CD4-positive, alpha-beta T cell (primary cell): ENCODE data around the gene CIP2A. TPM values are rescaled to one million over a fixed set of nuclear protein-coding genes. Genes with fewer than 3 reads are reported as not detected.

Experiments used
- ATAC-seq: fragments of 200-7000 bp; cut with Tn5 transposase; one replicate; pipeline ENCODE4 v1.10.0; 2022; ENCODE audit warnings: mild to moderate bottlenecking; ENCODE audit not compliant: poor library complexity
- CTCF ChIA-PET: fragments of 350-600 bp; sonication (Branson Sonifier 250); formaldehyde crosslinking; loops from one replicate; lab custom pipeline; 2021; ENCODE audit warnings: antibody characterized with exemption, inconsistent platforms; lab: Charles Lee
- POLR2A ChIA-PET: fragments of 350-600 bp; sonication (Branson Sonifier 250); formaldehyde crosslinking; loops from one replicate; lab custom pipeline; 2021; ENCODE audit warnings: antibody characterized with exemption, inconsistent platforms; lab: Charles Lee
- DNase-seq, 14 experiments: peaks; one replicate each; pipeline ENCODE4 v3.0.0-alpha.2; 2013 to 2020; ENCODE audit warnings: mixed read lengths in 2 of 14
- H3K27ac ChIP-seq, 2 donors: one replicate each; pipeline versions ENCODE4 v1.5.1 to v1.7.0; 2013; ENCODE audit warnings: low read length in 2 of 2, low read depth in 1 of 2, mild to moderate bottlenecking in 1 of 2
- H3K27me3 ChIP-seq, 2 experiments: 1 replicate in 1 of 2; 2 replicates in 1 of 2; pipeline versions ENCODE4 v1.6.1 to v1.7.0; 2013; ENCODE audit warnings: low read length in 2 of 2, control low read depth in 1 of 2, mild to moderate bottlenecking in 1 of 2, moderate library complexity in 1 of 2; ENCODE audit not compliant: insufficient read depth in 2 of 2, control insufficient read depth in 1 of 2
- H3K36me3 ChIP-seq: one replicate; pipeline ENCODE4 v1.6.1; 2013; ENCODE audit warnings: low read length, control low read depth; ENCODE audit not compliant: insufficient read depth
- H3K4me1 ChIP-seq: one replicate; pipeline ENCODE4 v1.6.1; 2013; ENCODE audit warnings: low read length, control low read depth; ENCODE audit not compliant: insufficient read depth
- H3K4me3 ChIP-seq: one replicate; pipeline ENCODE4 v1.5.1; 2013; ENCODE audit warnings: mild to moderate bottlenecking, low read length, moderate library complexity
- H3K9me3 ChIP-seq, 2 experiments: 1 replicate in 1 of 2; 2 replicates in 1 of 2; pipeline versions ENCODE4 v1.6.1 to v1.7.0; 2013; ENCODE audit warnings: low read length in 2 of 2, mild to moderate bottlenecking in 2 of 2, control low read depth in 1 of 2, moderate library complexity in 1 of 2; ENCODE audit not compliant: control insufficient read depth in 1 of 2, insufficient read depth in 1 of 2
- H3K27ac Mint-ChIP-seq: one replicate; pipeline ENCODE4 v1.8.0; 2020; ENCODE audit warnings: mixed read lengths
- H3K27me3 Mint-ChIP-seq: one replicate; pipeline ENCODE4 v1.8.0; 2021; ENCODE audit warnings: mixed read lengths
- H3K36me3 Mint-ChIP-seq: one replicate; pipeline ENCODE4 v1.8.0; 2021; ENCODE audit warnings: low read depth, mixed read lengths
- H3K4me1 Mint-ChIP-seq: one replicate; pipeline ENCODE4 v1.8.0; 2021; ENCODE audit warnings: low read depth, mixed read lengths
- H3K4me3 Mint-ChIP-seq: one replicate; pipeline ENCODE4 v1.8.0; 2020; ENCODE audit warnings: mild to moderate bottlenecking, mixed read lengths
- H3K9me3 Mint-ChIP-seq: one replicate; pipeline ENCODE4 v1.8.0; 2020; ENCODE audit warnings: mixed read lengths
- CTCF ChIP-seq: fragments of 200-600 bp; IDR thresholded peaks from one replicate; pipeline ENCODE4 v1.8.0; 2022; ENCODE audit warnings: antibody characterized with exemption, mild to moderate bottlenecking
- intact Hi-C, 2 experiments: fragments of 100-400 bp; cut with DNase I in 1 of 2; cut with micrococcal nuclease in 1 of 2; formaldehyde crosslinking; loops; one replicate each; pipeline versions ENCODE4 v1.15.1 to v1.9.0; 2023 to 2025; cut with DNase I, micrococcal nuclease
- total RNA-seq, 174 experiments: library from RNA in 2 of 174; stranded (reverse) in 2 of 174; gene quantifications; one replicate each; pipeline ENCODE4 v1.2.3 and lab custom pipeline; 2021 to 2026

The CIP2A gene
- total RNA-seq, 2 experiments from 2014 or later = 2.7 to 3.9 TPM

- Histone ChIP-seq H3K27ac (no peak overlapping the region), H3K27me3 (peaks cover 0 to 7% of the 10 kb centered on the region in 2 experiments), H3K9me3 (no peaks in the 10 kb centered on the region), H3K4me3 (no peak overlapping the region), H3K4me1 (no peaks in the 10 kb centered on the region), H3K36me3 (no peaks in the 10 kb centered on the region)
- no peaks in the 10 kb centered on the region for H3K4me1 Mint-ChIP-seq
- DNase-seq (no peak), ATAC-seq (no peak)
- CTCF ChIA-PET = no interaction called here
- TF ChIP-seq CTCF = no peak
- H3K9me3 Mint-ChIP-seq = no peaks in the 10 kb centered on the region
- H3K27ac Mint-ChIP-seq = no peak overlapping the region
- H3K27me3 Mint-ChIP-seq = peaks cover 26% of the 10 kb centered on the region
- H3K4me3 Mint-ChIP-seq = no peak overlapping the region
- H3K36me3 Mint-ChIP-seq = no peaks in the 10 kb centered on the region
- intact Hi-C loops = no loop called here
- POLR2A ChIA-PET = interaction anchor here (0.6 kb wide), 1 partner anchor 415 kb away, joined by 3 read pairs; no protein-coding TSS in a partner anchor
These were observed 64.0 kb downstream of the CIP2A start for GRCh38 chr3:108525256-108525655.

GRCh38 chr3:108524537-108524936, 64.7 kb downstream of the CIP2A start:
- ChIA-PET CTCF (no interaction called here), POLR2A (no interaction called here)
- intact Hi-C loops = no loop called here
- Histone ChIP-seq H3K4me3 (no peak overlapping the region), H3K4me1 (no peaks in the 10 kb centered on the region), H3K27ac (no peak overlapping the region), H3K9me3 (no peaks in the 10 kb centered on the region), H3K36me3 (no peaks in the 10 kb centered on the region), H3K27me3 (peaks cover 0 to 2% of the 10 kb centered on the region in 2 experiments)
- Mint-ChIP-seq H3K27me3 (peaks cover 19% of the 10 kb centered on the region), H3K36me3 (no peaks in the 10 kb centered on the region), H3K4me1 (no peaks in the 10 kb centered on the region), H3K4me3 (no peak overlapping the region), H3K9me3 (no peaks in the 10 kb centered on the region), H3K27ac (no peak overlapping the region)
- ATAC-seq = no peak
- no peak for DNase-seq
- TF ChIP-seq CTCF = no peak

DNA sequence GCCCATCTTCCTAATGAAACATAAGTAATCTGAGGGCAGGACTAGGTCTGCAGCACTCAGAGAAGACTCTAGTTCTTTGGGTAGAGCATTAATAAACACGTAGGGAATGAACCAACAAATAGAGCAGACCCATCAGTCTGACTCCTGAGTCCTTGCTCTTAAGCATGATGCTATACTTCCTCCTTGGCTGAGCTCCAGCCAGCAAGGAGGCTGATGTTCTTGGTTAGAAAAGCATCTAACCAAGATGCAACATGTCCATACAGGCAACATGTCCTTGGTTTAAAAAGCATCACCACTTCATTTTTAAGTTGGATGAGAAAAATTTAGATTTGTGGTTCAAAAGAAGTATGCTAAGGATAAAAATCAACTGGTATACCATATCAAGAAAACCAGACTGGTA, 70.3 kb downstream of the CIP2A start:
- Histone ChIP-seq H3K4me3 (no peak overlapping the region), H3K4me1 (no peaks in the 10 kb centered on the region), H3K27ac (no peak overlapping the region), H3K27me3 (no peaks in the 10 kb centered on the region), H3K36me3 (no peaks in the 10 kb centered on the region), H3K9me3 (no peaks in the 10 kb centered on the region)
- intact Hi-C loops = no loop called here
- DNase-seq (no peak), ATAC-seq (no peak)
- H3K27ac Mint-ChIP-seq = no peak overlapping the region
- H3K36me3 Mint-ChIP-seq = no peaks in the 10 kb centered on the region
- no peaks in the 10 kb centered on the region for H3K27me3 Mint-ChIP-seq
- H3K4me1 Mint-ChIP-seq = no peaks in the 10 kb centered on the region
- ChIA-PET CTCF (no interaction called here), POLR2A (no interaction called here)
- TF ChIP-seq CTCF = no peak
- H3K4me3 Mint-ChIP-seq = no peak overlapping the region
- no peaks in the 10 kb centered on the region for H3K9me3 Mint-ChIP-seq
